ENCODE results near the gene ACTA1.
"Not testable (repeated sequence)": the region's sequence is repeated elsewhere in the genome, so short reads cannot be mapped to it uniquely, and the experiment has no call there.

The ACTA1 gene

DNA sequence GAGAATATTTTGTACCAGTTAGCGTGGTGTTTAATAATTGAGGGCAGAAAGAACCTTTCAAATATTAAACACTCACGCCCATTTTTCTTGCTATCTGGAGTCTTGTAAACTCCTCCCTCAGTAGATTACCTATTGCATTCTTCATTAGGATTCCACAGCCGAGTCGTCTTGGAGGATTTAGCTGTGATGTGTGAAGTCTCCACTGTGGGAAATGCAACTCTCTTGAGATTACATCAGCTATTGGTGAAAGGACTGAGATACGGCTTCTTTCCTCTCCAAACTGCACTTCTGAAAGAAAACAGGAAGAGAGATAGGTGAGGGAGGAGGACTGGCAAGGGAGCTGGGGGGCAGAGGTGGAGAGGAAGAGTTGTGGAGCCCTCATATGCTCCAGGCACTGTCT, 36.1 kb downstream of the ACTA1 start:
- Histone ChIP-seq H3K4me1 (ENCODE audit: control insufficient read depth, insufficient read depth, low read length) (no peaks in the 10 kb centered on the region), H3K27ac (ENCODE audit: low read depth, low read length) (no peak overlapping the region), H3K9ac (ENCODE audit: low read length) (no peak overlapping the region), H3K4me3 (ENCODE audit: low read length) (no peak overlapping the region), H3K27me3 (ENCODE audit: control insufficient read depth, insufficient read depth, low read length) (no peaks in the 10 kb centered on the region), H3K36me3 (ENCODE audit: control insufficient read depth, insufficient read depth, low read length) (no peaks in the 10 kb centered on the region)

- Histone ChIP-seq H3K27ac (ENCODE audit: low read depth, low read length) (no peak overlapping the region), H3K4me1 (ENCODE audit: control insufficient read depth, insufficient read depth, low read length) (no peaks in the 10 kb centered on the region), H3K36me3 (ENCODE audit: control insufficient read depth, insufficient read depth, low read length) (no peaks in the 10 kb centered on the region), H3K27me3 (ENCODE audit: control insufficient read depth, insufficient read depth, low read length) (no peaks in the 10 kb centered on the region), H3K4me3 (ENCODE audit: low read length) (no peak overlapping the region), H3K9ac (ENCODE audit: low read length) (no peak overlapping the region)
These were observed 37.2 kb downstream of the ACTA1 start for GRCh38 chr1:229396585-229397206.

- not testable (repeated sequence) for H3K27me3 ChIP-seq (ENCODE audit: control insufficient read depth, insufficient read depth, low read length); H3K9ac ChIP-seq (ENCODE audit: low read length); H3K4me1 ChIP-seq (ENCODE audit: control insufficient read depth, insufficient read depth, low read length); H3K4me3 ChIP-seq (ENCODE audit: low read length); H3K27ac ChIP-seq (ENCODE audit: low read depth, low read length); H3K36me3 ChIP-seq (ENCODE audit: control insufficient read depth, insufficient read depth, low read length)
These were observed 39.4 kb downstream of the ACTA1 start for GRCh38 chr1:229394517-229394916.

GRCh38 chr1:229392936-229393335, 41.0 kb downstream of the ACTA1 start:
- H3K36me3 ChIP-seq (ENCODE audit: control insufficient read depth, insufficient read depth, low read length), result no peaks in the 10 kb centered on the region
- H3K4me3 ChIP-seq (ENCODE audit: low read length), result no peak overlapping the region
- no peaks in the 10 kb centered on the region for H3K27me3 ChIP-seq (ENCODE audit: control insufficient read depth, insufficient read depth, low read length)

GRCh38 chr1:229390130-229390529, 43.8 kb downstream of the ACTA1 start:
- Histone ChIP-seq H3K27ac (ENCODE audit: low read depth, low read length) (no peak overlapping the region), H3K4me3 (ENCODE audit: low read length) (no peak overlapping the region), H3K9ac (ENCODE audit: low read length) (no peak overlapping the region), H3K4me1 (ENCODE audit: control insufficient read depth, insufficient read depth, low read length) (no peaks in the 10 kb centered on the region), H3K27me3 (ENCODE audit: control insufficient read depth, insufficient read depth, low read length) (no peaks in the 10 kb centered on the region), H3K36me3 (ENCODE audit: control insufficient read depth, insufficient read depth, low read length) (no peaks in the 10 kb centered on the region)

More at GRCh38 chr1:229392936-229393335, 41.0 kb downstream of the ACTA1 start:
- Histone ChIP-seq H3K27ac (ENCODE audit: low read depth, low read length) (no peak overlapping the region), H3K4me1 (ENCODE audit: control insufficient read depth, insufficient read depth, low read length) (no peaks in the 10 kb centered on the region), H3K9ac (ENCODE audit: low read length) (no peak overlapping the region)

DNA sequence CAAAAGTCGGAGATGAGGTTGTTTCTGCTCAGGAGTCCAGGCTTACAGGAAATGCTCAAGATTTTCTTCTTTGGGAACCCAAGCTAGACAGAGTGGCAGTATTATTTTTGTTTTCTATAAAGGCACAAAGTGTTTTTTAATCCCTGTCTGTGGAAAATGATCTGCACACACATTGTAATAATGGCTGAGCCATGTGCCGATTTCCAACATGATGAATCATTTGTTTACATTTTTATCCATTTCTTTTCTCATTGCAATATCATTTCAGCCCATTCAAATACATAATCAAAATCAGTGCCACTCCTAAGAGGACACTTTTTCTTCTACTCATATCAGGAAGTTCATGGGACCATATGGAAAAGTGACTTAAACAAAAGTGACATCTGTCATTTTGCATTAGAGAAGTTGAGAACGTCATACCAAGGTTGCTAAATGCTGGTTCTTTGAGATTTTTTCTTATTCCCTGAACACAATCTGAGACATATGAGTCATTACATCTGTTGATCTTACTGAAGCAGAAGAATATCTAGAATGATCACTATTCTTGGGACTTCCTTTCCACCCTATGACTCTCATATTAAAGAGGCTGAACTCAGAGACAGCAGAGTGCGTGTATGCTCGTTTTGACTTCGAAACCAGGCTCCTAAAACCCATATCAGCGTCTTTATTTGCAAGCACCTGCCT, 44.9 kb downstream of the ACTA1 start:
- no peak overlapping the region for H3K9ac ChIP-seq (ENCODE audit: low read length)
- H3K4me1 ChIP-seq (ENCODE audit: control insufficient read depth, insufficient read depth, low read length), result no peaks in the 10 kb centered on the region
- no peaks in the 10 kb centered on the region for H3K27me3 ChIP-seq (ENCODE audit: control insufficient read depth, insufficient read depth, low read length)
- H3K36me3 ChIP-seq (ENCODE audit: control insufficient read depth, insufficient read depth, low read length), result no peaks in the 10 kb centered on the region
- no peak overlapping the region for H3K27ac ChIP-seq (ENCODE audit: low read depth, low read length)
- H3K4me3 ChIP-seq (ENCODE audit: low read length), result no peak overlapping the region

DNA sequence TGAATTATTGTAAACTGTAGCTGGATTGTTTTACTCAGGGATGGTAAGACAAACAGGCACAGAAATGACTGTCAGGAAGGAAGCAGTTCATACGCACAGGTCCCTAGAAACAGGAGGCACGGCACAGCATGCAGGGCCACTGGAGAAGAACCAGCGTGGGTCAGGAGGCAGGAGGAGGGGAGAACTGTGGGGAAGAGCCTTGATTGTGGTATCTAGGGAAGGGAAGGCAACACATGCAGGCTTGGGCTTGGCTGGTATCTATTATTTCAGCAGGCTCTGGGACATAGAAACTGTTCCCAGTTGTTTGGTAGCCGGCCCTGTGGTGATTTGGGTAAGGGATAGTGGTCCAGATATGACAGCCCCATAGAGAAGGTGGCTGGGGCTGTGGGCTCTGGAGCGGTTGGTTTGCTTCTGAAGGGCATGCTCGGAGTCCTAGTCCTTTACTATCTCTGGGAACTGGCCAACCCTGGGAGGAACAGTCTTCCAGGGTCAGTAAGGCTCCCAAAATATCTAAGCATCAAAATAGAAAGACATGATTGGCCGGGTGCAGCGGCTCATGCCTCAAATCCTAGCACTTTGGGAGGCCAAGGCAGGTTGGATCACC, 47.9 kb downstream of the ACTA1 start:
- no peaks in the 10 kb centered on the region for H3K27me3 ChIP-seq (ENCODE audit: control insufficient read depth, insufficient read depth, low read length)
- H3K36me3 ChIP-seq (ENCODE audit: control insufficient read depth, insufficient read depth, low read length), result no peaks in the 10 kb centered on the region
- no peak overlapping the region for H3K4me3 ChIP-seq (ENCODE audit: low read length)
- no peaks in the 10 kb centered on the region for H3K4me1 ChIP-seq (ENCODE audit: control insufficient read depth, insufficient read depth, low read length)
- no peak overlapping the region for H3K9ac ChIP-seq (ENCODE audit: low read length)
- no peak overlapping the region for H3K27ac ChIP-seq (ENCODE audit: low read depth, low read length)

DNA sequence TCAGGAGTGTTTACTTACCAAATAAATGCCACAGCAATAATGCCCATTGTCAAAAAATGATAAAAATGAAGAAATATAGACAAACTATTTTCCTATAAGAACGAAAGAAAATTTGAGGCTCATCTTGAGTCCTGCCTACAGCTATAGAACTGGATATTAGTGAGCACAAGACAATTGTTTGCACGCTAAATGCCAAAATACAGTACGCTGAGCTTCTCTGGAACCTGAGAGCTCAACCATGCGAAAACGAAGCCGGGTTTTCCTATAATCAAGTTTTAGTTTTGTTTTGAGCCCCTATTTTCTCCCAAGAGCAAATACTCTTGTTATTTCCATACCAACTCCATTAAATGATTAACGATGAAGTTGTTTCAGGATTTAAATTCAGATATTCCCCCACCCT, 49.1 kb downstream of the ACTA1 start:
- Histone ChIP-seq H3K27me3 (ENCODE audit: control insufficient read depth, insufficient read depth, low read length) (no peaks in the 10 kb centered on the region), H3K4me3 (ENCODE audit: low read length) (no peak overlapping the region), H3K4me1 (ENCODE audit: control insufficient read depth, insufficient read depth, low read length) (no peaks in the 10 kb centered on the region), H3K9ac (ENCODE audit: low read length) (no peak overlapping the region), H3K27ac (ENCODE audit: low read depth, low read length) (no peak overlapping the region), H3K36me3 (ENCODE audit: control insufficient read depth, insufficient read depth, low read length) (no peaks in the 10 kb centered on the region)

DNA sequence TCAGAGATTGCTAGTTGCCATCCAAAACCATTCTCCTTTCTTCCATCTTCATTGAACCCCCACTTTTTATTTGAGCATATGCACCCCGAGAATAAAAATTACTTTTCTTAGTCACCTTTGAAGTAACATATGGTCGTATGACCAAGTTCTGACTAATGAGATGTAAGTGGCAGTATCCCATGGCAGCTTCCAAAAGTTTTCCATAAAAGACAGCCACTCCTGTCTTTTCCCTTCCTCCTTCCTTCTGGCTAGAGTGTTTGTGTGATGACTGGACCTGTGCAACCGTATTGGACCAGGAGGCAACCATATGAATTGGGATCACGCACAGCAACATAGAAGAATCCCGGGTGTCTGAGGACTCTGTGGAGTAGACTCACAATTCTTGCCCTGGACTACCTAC, 49.9 kb downstream of the ACTA1 start:
- Histone ChIP-seq H3K4me3 (ENCODE audit: low read length) (no peak overlapping the region), H3K9ac (ENCODE audit: low read length) (no peak overlapping the region), H3K27me3 (ENCODE audit: control insufficient read depth, insufficient read depth, low read length) (no peaks in the 10 kb centered on the region), H3K36me3 (ENCODE audit: control insufficient read depth, insufficient read depth, low read length) (no peaks in the 10 kb centered on the region), H3K4me1 (ENCODE audit: control insufficient read depth, insufficient read depth, low read length) (no peaks in the 10 kb centered on the region), H3K27ac (ENCODE audit: low read depth, low read length) (no peak overlapping the region)

GRCh38 chr1:229383188-229383587, 50.7 kb downstream of the ACTA1 start:
- no peaks in the 10 kb centered on the region for H3K4me1 ChIP-seq (ENCODE audit: control insufficient read depth, insufficient read depth, low read length)
- no peaks in the 10 kb centered on the region for H3K27me3 ChIP-seq (ENCODE audit: control insufficient read depth, insufficient read depth, low read length)
- H3K36me3 ChIP-seq (ENCODE audit: control insufficient read depth, insufficient read depth, low read length), result no peaks in the 10 kb centered on the region
- no peak overlapping the region for H3K27ac ChIP-seq (ENCODE audit: low read depth, low read length)
- no peak overlapping the region for H3K4me3 ChIP-seq (ENCODE audit: low read length)
- H3K9ac ChIP-seq (ENCODE audit: low read length), result no peak overlapping the region

All from rectal smooth muscle tissue (tissue), 1 donor.